VCaP (cell line): ENCODE data around the gene HHIP.
A peak's percentile ranks its signal among the peaks of the same experiment; 100 is the strongest.

Experiments used
- H3K27ac ChIP-seq: fragments of 450-650 bp; 2 replicates; pipeline ENCODE4 v1.5.1; 2017
- TF ChIP-seq, protein P1 (sequence below): fragments of 450-650 bp; conservative IDR thresholded peaks from 2 replicates; pipeline ENCODE4 v1.5.1; 2017; ENCODE audit warnings: mild to moderate bottlenecking, moderate library complexity

Gene HHIP

DNA sequence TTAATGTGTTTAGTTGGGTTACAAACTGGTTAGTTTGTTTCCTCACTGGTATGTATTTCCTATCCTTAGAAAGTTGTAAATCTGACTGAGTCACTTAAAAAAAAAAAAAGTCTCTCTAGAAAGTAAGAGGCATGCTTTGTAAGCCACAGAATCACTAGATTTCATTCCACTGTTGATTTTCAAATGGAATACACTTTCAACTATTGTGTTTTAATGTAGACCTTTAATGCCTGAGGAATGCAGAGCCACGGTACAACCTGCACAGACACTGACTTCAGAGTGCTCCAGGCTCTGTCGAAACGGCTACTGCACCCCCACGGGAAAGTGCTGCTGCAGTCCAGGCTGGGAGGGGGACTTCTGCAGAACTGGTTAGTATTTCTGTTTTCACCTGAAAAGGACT lies 88.6 kb downstream of the HHIP start:
- H3K27ac ChIP-seq, result no peak overlapping the region
- TF ChIP-seq, protein P1, sequence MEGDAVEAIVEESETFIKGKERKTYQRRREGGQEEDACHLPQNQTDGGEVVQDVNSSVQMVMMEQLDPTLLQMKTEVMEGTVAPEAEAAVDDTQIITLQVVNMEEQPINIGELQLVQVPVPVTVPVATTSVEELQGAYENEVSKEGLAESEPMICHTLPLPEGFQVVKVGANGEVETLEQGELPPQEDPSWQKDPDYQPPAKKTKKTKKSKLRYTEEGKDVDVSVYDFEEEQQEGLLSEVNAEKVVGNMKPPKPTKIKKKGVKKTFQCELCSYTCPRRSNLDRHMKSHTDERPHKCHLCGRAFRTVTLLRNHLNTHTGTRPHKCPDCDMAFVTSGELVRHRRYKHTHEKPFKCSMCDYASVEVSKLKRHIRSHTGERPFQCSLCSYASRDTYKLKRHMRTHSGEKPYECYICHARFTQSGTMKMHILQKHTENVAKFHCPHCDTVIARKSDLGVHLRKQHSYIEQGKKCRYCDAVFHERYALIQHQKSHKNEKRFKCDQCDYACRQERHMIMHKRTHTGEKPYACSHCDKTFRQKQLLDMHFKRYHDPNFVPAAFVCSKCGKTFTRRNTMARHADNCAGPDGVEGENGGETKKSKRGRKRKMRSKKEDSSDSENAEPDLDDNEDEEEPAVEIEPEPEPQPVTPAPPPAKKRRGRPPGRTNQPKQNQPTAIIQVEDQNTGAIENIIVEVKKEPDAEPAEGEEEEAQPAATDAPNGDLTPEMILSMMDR, result no peak

DNA sequence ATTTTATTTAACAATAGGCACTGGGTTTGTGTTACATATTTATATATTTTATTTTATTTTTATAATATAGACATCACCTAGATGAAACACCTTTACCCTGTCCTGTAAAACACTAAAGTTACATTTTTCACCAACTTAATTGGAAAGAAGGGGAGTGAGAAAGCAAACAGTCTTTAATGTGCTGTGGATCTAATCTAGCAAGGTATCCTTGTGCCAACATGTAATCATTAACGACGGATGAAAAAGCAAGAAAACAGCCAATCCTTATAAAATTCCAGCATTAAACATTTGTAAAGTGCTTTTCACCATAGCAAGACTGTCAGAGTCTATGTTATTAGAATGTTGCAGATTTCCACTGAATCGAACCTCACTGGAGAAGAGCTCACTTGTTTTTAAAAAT lies 92.7 kb downstream of the HHIP start:
- TF ChIP-seq, protein P1, result no peak
- H3K27ac ChIP-seq, result no peak overlapping the region

DNA sequence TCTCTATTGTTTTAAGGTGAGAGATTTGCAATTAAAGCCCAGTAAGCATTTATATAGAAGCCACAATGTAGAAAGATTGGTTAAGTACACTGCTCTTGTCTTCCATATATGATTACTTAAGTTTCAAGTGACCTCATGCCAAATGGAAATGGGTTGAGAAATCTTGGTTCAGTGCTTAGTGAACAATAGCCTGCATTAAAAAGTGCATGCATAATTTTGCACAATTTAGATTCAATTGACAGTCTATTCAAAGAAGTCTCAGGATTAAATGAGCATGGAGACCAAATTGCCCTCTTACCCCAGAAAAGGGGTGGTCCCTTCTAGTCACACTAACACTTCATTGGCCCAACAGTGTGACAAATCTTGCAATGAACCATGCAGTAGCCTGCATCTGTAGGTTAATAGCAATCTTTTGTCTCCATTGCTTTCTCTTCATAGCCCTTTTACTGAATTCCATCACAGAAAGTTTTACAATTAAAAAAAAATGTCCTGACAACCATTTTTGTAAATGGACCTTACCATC lies 93.6 kb downstream of the HHIP start:
- no peak overlapping the region for H3K27ac ChIP-seq
- TF ChIP-seq, protein P1, result no peak

DNA sequence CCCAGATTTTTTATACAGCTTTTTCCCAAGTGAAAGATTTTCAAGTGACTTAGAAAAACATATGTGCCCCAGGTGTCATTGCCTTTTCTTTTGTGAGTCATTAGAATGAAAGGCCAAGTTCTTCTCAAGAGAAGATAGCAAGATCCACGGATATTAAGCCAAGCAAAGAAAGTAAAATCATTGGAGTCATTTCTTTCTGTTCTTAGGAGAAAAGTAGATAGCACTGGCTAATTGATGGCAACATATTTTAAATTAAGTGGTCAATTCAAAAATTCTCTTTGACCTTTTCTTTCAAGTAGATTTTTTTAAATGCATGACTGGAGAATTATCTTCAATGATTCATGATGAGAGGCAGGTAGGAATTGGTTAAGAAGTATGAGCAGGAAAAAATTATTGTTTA lies 94.4 kb downstream of the HHIP start:
- H3K27ac ChIP-seq, result no peak overlapping the region
- TF ChIP-seq, protein P1, result no peak

DNA sequence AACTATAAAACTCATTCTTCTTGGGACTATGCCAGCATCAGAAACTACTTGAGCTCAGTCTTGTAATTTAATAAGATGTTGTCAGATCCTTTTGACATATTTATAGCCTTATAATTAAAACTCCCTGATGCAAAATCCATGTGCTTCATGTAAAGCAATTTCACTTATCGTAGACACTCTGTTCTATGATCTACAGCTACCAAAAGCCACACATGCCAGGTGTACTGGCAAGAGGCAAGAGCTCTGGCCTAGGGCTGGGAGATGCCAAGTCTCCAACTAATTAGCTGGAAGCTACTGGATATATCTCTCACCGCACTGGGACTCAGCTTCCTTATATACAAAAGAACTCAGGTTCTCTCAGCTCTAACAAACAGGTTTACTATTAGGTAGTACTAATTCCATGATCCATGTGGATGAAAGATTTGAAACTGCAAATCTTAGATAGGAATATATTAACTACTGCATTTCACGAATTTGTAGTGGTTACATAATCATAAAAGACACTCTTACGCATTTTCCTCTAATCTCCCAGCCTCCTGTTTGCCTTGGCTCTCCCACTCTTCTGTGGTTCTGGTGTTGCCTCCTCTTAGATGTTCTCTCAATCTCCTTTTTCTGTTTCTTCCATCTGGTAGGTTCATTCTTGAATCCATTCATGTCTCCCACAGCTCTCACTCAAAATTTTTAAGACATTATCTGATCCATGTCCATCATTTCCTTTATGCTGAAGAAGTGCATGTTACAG lies 103.0 kb downstream of the HHIP start:
- TF ChIP-seq, protein P1, result no peak
- no peak overlapping the region for H3K27ac ChIP-seq

DNA sequence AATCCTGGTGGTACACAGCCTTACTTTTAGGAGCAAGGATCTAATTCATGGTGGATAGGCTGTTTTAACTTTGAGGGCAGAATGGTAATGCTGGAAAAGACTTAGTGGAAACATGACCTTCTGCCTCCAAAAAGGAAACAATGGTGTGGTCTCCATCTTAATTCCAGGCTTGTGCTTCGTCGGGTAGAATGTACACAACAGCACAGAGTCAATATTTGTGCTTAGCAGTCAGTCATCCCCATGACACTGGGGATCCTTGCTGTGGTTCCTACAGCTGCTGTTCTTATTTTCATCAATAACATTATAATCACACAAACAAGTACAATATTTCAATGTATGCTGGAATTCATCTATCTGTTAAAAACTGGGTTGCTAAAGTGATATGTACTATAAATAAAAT lies 104.4 kb downstream of the HHIP start:
- TF ChIP-seq, protein P1, result no peak
- H3K27ac ChIP-seq, result no peak overlapping the region

DNA sequence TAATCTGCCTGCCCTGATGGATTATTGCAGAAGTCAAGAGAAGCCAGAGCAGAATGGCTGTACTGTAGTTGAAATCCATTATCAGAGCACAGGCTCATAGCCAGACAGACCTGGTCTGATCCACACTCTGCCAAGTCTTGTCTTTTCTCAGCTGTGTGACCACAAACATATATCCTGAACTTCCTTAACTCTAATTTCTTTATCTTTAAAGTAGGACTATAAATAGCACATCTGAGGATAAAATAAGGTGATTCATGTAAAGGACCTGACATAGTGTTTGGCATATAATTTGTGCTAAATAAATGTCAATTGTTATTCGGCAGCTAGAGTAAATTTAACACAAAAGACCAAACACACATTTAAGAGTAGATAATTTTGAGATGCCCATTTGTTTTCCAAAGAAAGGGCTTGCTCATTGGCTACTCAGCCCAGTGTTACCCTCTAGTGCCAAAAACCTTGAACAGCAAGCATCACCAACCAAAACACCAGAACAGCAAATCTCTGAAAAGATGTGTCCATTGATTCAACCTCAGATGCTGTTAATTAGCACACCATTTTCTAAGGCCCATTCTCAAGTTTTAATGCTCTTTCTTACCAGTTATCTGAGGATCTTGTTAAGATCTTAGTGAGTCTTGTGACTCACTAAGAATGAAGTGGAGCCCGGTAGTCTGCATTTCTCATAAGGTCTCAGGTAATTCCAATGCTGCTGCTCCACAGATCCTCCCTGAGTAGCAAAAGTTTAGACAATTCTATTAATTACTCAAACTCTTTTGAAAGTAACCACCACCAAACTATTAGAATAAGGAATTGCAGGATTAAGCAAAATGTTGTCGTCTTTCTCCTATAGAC lies 108.8 kb downstream of the HHIP start:
- H3K27ac ChIP-seq, result no peak overlapping the region
- TF ChIP-seq, protein P1, result peak; percentile 73
